K562 (cell line): ENCODE results near the gene TTN. TPM values are rescaled to one million over a fixed set of nuclear protein-coding genes. Genes with fewer than 3 reads are reported as not detected.

ENCODE experiments used
- ATAC-seq: fragments of 200-7000 bp; cut with Tn5 transposase; 3 replicates; pipeline ENCODE4 v1.9.1; 2020; ENCODE audit warnings: moderate library complexity
- BruUV-seq: library from RNA; stranded (reverse); fragments of 400-500 nt; replicated peaks from 2 replicates; lab custom pipeline; 2021; lab: Mats Ljungman, UMichigan
- CTCF ChIA-PET: fragments of 300-600 bp; formaldehyde crosslinking; extraction: SDS; loops from one replicate; lab custom pipeline; 2021; ENCODE audit warnings: low intra/inter-chr PET ratio; lab: Yijun Ruan, JAX
- POLR2A ChIA-PET: fragments of 300-600, 350-650 bp; sonication (Branson Sonifier 250); formaldehyde crosslinking; extraction: SDS; loops from one replicate; lab custom pipeline; 2021; ENCODE audit warnings: antibody characterized with exemption, inconsistent platforms; lab: Yijun Ruan, JAX
- DNase-seq, 4 experiments: peaks; one replicate each; pipeline versions ENCODE4 v3.0.0 to v3.0.0-alpha.2; 2011 to 2018; ENCODE audit warnings: low spot score in 3 of 4, mixed read lengths in 3 of 4; ENCODE audit errors: extremely low read depth in 1 of 4
- FAIRE-seq: peaks from 2 replicates; lab custom pipeline; 2011; peaks lifted over from hg19 to GRCh38; lab: Jason Lieb, UNC
- H2AFZ ChIP-seq: 2 replicates; pipeline ENCODE4 v1.6.0; 2011; ENCODE audit warnings: low read depth, low read length, control low read depth, inconsistent platforms
- H3K27ac ChIP-seq: fragments of 200-600 bp; 3 replicates; pipeline ENCODE4 v1.8.0; 2011; ENCODE audit warnings: low read depth, mild to moderate bottlenecking, control low read depth, inconsistent platforms, low read length, moderate library complexity, mixed read lengths; ENCODE audit errors: extremely low read depth
- H3K27me3 ChIP-seq, 2 experiments: fragments of 300-600 bp in 1 of 2; 2 replicates in 1 of 2; 3 replicates in 1 of 2; pipeline versions ENCODE4 v1.6.0 to v1.8.0; 2011; ENCODE audit warnings: inconsistent platforms in 2 of 2, low read length in 2 of 2, mild to moderate bottlenecking in 1 of 2, mixed read lengths in 1 of 2, moderate library complexity in 1 of 2; ENCODE audit not compliant: control insufficient read depth in 2 of 2, insufficient read depth in 2 of 2
- H3K36me3 ChIP-seq: fragments of 300-600 bp; 3 replicates; pipeline ENCODE4 v1.8.0; 2011; ENCODE audit warnings: mild to moderate bottlenecking, low read length, inconsistent platforms; ENCODE audit not compliant: control insufficient read depth, insufficient read depth
- H3K4me1 ChIP-seq, 2 experiments: fragments of 200-600 bp in 1 of 2; replicated peaks in 1 of 2; 2 replicates in 1 of 2; 3 replicates in 1 of 2; pipeline versions ENCODE4 v1.5.1 to v1.8.0; 2011; ENCODE audit warnings: inconsistent platforms in 2 of 2, low read length in 2 of 2, mild to moderate bottlenecking in 1 of 2, mixed read lengths in 1 of 2, moderate library complexity in 1 of 2; ENCODE audit not compliant: control insufficient read depth in 2 of 2, insufficient read depth in 2 of 2
- H3K4me2 ChIP-seq: 2 replicates; pipeline ENCODE4 v1.6.1; 2011; ENCODE audit warnings: low read length, control low read depth, inconsistent platforms, mixed read lengths; ENCODE audit not compliant: insufficient read depth
- H3K4me3 ChIP-seq: fragments of 200-600 bp; sonication (generic), shearing (Covaris generic); 2 replicates; pipeline ENCODE4 v1.5.1; 2016; ENCODE audit warnings: control low read depth, inconsistent platforms
- H3K79me2 ChIP-seq: fragments of 200-600 bp; 3 replicates; pipeline ENCODE4 v1.8.0; 2011; ENCODE audit warnings: low read length, inconsistent platforms; ENCODE audit not compliant: control insufficient read depth, insufficient read depth
- H3K9ac ChIP-seq, 2 experiments: 2 replicates each; pipeline versions ENCODE4 v1.6.0 to v1.6.1; 2011; ENCODE audit warnings: low read depth in 2 of 2, low read length in 2 of 2, control low read depth in 1 of 2, inconsistent platforms in 1 of 2, mild to moderate bottlenecking in 1 of 2, mixed read lengths in 1 of 2; ENCODE audit not compliant: insufficient read depth in 1 of 2
- H3K9me1 ChIP-seq: one replicate; pipeline ENCODE4 v1.6.0; 2011; ENCODE audit warnings: inconsistent platforms, mild to moderate bottlenecking, low read length, moderate library complexity; ENCODE audit not compliant: control insufficient read depth, insufficient read depth
- H3K9me3 ChIP-seq: replicated peaks from 2 replicates; pipeline ENCODE4 v1.5.1; 2011; ENCODE audit warnings: low read depth, low read length, inconsistent platforms; ENCODE audit not compliant: control insufficient read depth, insufficient read depth
- H4K20me1 ChIP-seq: replicated peaks from 2 replicates; pipeline ENCODE4 v1.6.1; 2011; ENCODE audit warnings: low read length, inconsistent platforms, mixed read lengths; ENCODE audit not compliant: control insufficient read depth, insufficient read depth
- CREBBP ChIP-seq: IDR thresholded peaks from one replicate; pipeline ENCODE4 v1.6.1; 2012; ENCODE audit warnings: low read depth, mild to moderate bottlenecking, control low read depth, inconsistent platforms, low read length
- ELF2 ChIP-seq: fragments of 250-450 bp; sonication (Bioruptor Pico); IDR thresholded peaks from 2 replicates; pipeline ENCODE4 v1.5.0; 2021; ENCODE audit warnings: mild to moderate bottlenecking
- FOXP1 ChIP-seq: sonication (generic); formaldehyde crosslinking; IDR thresholded peaks from 2 replicates; pipeline ENCODE4 v1.8.0; 2022; ENCODE audit warnings: mild to moderate bottlenecking, missing genetic modification reagents
- POLR2B ChIP-seq: fragments of 450-650 bp; IDR thresholded peaks from 2 replicates; pipeline ENCODE4 v1.6.1; 2018; ENCODE audit warnings: low read depth; ENCODE audit not compliant: partially characterized antibody
- SMAD4 ChIP-seq: fragments of 250-450 bp; sonication (Bioruptor Pico); conservative IDR thresholded peaks from 2 replicates; pipeline ENCODE4 v1.8.0; 2021; ENCODE audit warnings: inconsistent platforms, mild to moderate bottlenecking, moderate library complexity
- ZNF121 ChIP-seq: sonication (generic); formaldehyde crosslinking; conservative IDR thresholded peaks from 2 replicates; pipeline ENCODE4 v1.8.0; 2022; ENCODE audit warnings: missing genetic modification reagents
- ZNF140 ChIP-seq: fragments of 250-450 bp; sonication (Bioruptor Pico); IDR thresholded peaks from 2 replicates; pipeline ENCODE4 v1.8.0; 2021; ENCODE audit warnings: moderate library complexity, mild to moderate bottlenecking, inconsistent platforms
- ZNF512 ChIP-seq: IDR thresholded peaks from 2 replicates; pipeline ENCODE4 v1.6.1; 2016; ENCODE audit warnings: missing genetic modification characterization, missing compliant biosample characterization
- ZNF609 ChIP-seq: sonication (generic); formaldehyde crosslinking; IDR thresholded peaks from 2 replicates; pipeline ENCODE4 v1.8.1; 2023; ENCODE audit warnings: missing genetic modification reagents, mild to moderate bottlenecking, borderline replicate concordance
- ZNF785 ChIP-seq: fragments of 250-450 bp; sonication (Bioruptor Pico); IDR thresholded peaks from 2 replicates; pipeline ENCODE4 v1.4.0; 2020; ENCODE audit warnings: mild to moderate bottlenecking
- WGBS: fragments of 100-300 bp; shearing (Covaris generic); methylation state at CpG from one replicate; pipeline ENCODE4 v1.1.6; 2016; ENCODE audit warnings: low coverage, mixed read lengths; ENCODE audit not compliant: insufficient coverage; ENCODE audit errors: missing lambda C conversion rate; 5-methylcytosine and 5-hydroxymethylcytosine counted together
- in situ Hi-C: fragments of 300-500 bp; cut with MboI; formaldehyde crosslinking; loops from 4 replicates; pipeline ENCODE4 v1.15.0; 2018; ENCODE audit warnings: inconsistent platforms, mixed read lengths
- intact Hi-C: fragments of 100-400 bp; cut with micrococcal nuclease; formaldehyde crosslinking; loops from 2 replicates; pipeline ENCODE4 v1.14.2; 2022
- polyA plus RNA-seq, 8 experiments: library from polyadenylated mRNA; depleted of rRNA in 4 of 8; stranded (reverse) in 5 of 8; unstranded in 3 of 8; fragments of >200 nt; fragmentation: Nextera tagmentation in 2 of 8; fragmentation: Illumina TruSeq in 1 of 8; extraction: Ambion mirVana in 2 of 8; extraction: Trizol in 1 of 8; gene quantifications; 2 replicates each; pipeline versions ENCODE4 v1.2.1 to v1.2.3, GENCODE V29; 2011 to 2014; ENCODE audit warnings: inconsistent platforms in 1 of 8, missing spikeins in 1 of 8
- total RNA-seq, 7 experiments: library from RNA; depleted of rRNA in 6 of 7; stranded (reverse); fragments of >200 nt in 6 of 7; fragmentation: Illumina TruSeq in 2 of 7; extraction: Trizol in 2 of 7; gene quantifications; 2 replicates each; pipeline versions ENCODE4 v1.2.1 to v1.2.3, GENCODE V29; 2011 to 2021; ENCODE audit warnings: low replicate concordance in 1 of 7
- TF ChIP-seq, protein P1 (sequence below): fragments of 450-650 bp; IDR thresholded peaks from 2 replicates; pipeline ENCODE4 v1.6.1; 2017; ENCODE audit warnings: antibody characterized with exemption, mild to moderate bottlenecking

Gene TTN
- total and polyA plus RNA-seq, 9 of the 15 experiments (the other 6 are each of a cell fraction or from before 2014, with no cell fraction given): under 0.01 to 0.20 (median 0.04) TPM; not detected in 1

- TF ChIP-seq, protein P1, sequence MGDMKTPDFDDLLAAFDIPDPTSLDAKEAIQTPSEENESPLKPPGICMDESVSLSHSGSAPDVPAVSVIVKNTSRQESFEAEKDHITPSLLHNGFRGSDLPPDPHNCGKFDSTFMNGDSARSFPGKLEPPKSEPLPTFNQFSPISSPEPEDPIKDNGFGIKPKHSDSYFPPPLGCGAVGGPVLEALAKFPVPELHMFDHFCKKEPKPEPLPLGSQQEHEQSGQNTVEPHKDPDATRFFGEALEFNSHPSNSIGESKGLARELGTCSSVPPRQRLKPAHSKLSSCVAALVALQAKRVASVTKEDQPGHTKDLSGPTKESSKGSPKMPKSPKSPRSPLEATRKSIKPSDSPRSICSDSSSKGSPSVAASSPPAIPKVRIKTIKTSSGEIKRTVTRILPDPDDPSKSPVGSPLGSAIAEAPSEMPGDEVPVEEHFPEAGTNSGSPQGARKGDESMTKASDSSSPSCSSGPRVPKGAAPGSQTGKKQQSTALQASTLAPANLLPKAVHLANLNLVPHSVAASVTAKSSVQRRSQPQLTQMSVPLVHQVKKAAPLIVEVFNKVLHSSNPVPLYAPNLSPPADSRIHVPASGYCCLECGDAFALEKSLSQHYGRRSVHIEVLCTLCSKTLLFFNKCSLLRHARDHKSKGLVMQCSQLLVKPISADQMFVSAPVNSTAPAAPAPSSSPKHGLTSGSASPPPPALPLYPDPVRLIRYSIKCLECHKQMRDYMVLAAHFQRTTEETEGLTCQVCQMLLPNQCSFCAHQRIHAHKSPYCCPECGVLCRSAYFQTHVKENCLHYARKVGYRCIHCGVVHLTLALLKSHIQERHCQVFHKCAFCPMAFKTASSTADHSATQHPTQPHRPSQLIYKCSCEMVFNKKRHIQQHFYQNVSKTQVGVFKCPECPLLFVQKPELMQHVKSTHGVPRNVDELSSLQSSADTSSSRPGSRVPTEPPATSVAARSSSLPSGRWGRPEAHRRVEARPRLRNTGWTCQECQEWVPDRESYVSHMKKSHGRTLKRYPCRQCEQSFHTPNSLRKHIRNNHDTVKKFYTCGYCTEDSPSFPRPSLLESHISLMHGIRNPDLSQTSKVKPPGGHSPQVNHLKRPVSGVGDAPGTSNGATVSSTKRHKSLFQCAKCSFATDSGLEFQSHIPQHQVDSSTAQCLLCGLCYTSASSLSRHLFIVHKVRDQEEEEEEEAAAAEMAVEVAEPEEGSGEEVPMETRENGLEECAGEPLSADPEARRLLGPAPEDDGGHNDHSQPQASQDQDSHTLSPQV: no peak
- no peak for TF ChIP-seq ELF2 (CRISPR knock-in tag)
Measured at GRCh38 chr2:178747767-178748166, 59.5 kb downstream of the TTN start (continued).

GRCh38 chr2:178734518-178734917 is 72.7 kb downstream of the TTN start:
- Histone ChIP-seq H3K36me3 (no peaks in the 10 kb centered on the region), H4K20me1 (no peaks in the 10 kb centered on the region), H3K27ac (no peak overlapping the region), H3K4me1 (no peaks in the 10 kb centered on the region), H3K9me1 (no peaks in the 10 kb centered on the region), H3K9ac (no peak overlapping the region), H3K9me3 (no peaks in the 10 kb centered on the region), H3K4me2 (no peak overlapping the region), H3K27me3 (peaks cover 0 to 2% of the 10 kb centered on the region in 2 experiments; a peak in 1 of 5 replicates), H3K79me2 (no peaks in the 10 kb centered on the region), H2AFZ (no peak overlapping the region), H3K4me3 (no peak overlapping the region)
- no TSS peak for BruUV-seq
- DNase-seq (no peak), FAIRE-seq (no peak), ATAC-seq (no peak)
- in situ Hi-C loops: no loop called here
- intact Hi-C loops: no loop called here
- 0% methylated on average over 4 of the region's 4 CpGs for WGBS
- CTCF ChIA-PET: interaction anchor here (0.6 kb wide), 1 partner anchor 176 kb away, joined by 3 read pairs; no protein-coding TSS in a partner anchor
- POLR2A ChIA-PET: no interaction called here
- TF ChIP-seq SMAD4 (no peak), ZNF121 (CRISPR knock-in tag) (no peak), POLR2B (no peak), ZNF609 (CRISPR knock-in tag) (no peak), CREBBP (no peak), ZNF785 (no peak), ZNF512 (tag) (no peak), FOXP1 (CRISPR knock-in tag) (no peak), ZNF140 (CRISPR knock-in tag) (no peak)
